Epidermal melanocyte (primary cell): ENCODE measurements around the gene CXorf38.

Experiments
- DNase-seq: peaks from one replicate; pipeline ENCODE4 v3.0.0; 2011; ENCODE audit warnings: low spot score; ENCODE audit not compliant: insufficient read length

CXorf38 gene, protein sequence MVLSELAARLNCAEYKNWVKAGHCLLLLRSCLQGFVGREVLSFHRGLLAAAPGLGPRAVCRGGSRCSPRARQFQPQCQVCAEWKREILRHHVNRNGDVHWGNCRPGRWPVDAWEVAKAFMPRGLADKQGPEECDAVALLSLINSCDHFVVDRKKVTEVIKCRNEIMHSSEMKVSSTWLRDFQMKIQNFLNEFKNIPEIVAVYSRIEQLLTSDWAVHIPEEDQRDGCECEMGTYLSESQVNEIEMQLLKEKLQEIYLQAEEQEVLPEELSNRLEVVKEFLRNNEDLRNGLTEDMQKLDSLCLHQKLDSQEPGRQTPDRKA

GRCh38 chrX:40647307-40648197 is at the start of gene CXorf38:
Gene CXorf38 (minus strand): TSS chrX:40647561. CDS start chrX:40647520, 41 bp downstream.
- peak; percentile 38 for DNase-seq

DNA sequence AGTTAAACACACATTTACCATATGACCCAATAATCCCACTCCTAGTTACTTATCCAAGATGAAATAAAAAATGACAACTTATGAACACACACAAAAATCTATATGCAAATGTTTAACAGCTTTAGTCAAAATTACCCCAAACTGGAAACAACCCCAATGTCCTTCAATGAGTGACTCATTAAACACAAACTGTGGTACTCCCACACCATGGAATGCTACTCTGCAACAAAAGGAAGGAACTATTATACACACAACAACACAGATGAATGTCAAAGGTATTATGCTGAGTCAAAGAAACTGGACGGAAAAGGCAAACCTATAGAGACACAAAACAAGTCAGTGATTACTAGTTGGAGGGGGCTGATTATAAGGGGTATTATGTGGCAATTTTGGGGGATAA is 47.4 kb upstream of the CXorf38 start:
- no peak for DNase-seq

- no peak for DNase-seq
These were observed 41.6 kb upstream of the CXorf38 start for GRCh38 chrX:40688929-40689328.

GRCh38 chrX:40687169-40687568 is 39.8 kb upstream of the CXorf38 start:
- DNase-seq = no peak

DNA sequence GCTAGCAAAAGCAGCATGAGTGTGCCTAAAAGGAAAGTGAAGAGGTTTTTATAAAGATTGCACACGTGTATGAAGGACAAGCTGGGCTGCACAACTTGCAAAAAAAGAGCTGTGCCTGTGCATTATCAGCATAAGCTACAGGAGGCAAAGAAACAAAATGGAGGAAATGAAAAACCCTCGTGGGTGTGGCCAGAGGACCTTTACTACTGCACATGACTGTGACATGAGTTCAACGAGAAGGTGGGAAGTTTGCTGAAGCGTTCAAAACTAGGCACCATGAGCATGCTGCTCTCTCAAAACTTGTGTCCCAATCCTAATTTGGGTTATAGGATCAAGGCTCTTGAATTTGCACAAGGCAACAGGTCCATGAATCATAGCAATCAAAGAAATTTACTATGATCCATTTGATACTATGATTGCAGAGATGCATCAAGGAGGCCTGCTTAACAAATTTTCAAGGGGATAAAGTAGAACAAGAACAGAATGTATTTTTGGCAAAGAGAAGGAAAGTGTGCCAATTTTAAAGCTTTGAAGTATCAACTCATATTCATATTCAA is 38.1 kb upstream of the CXorf38 start:
- DNase-seq = no peak

DNA sequence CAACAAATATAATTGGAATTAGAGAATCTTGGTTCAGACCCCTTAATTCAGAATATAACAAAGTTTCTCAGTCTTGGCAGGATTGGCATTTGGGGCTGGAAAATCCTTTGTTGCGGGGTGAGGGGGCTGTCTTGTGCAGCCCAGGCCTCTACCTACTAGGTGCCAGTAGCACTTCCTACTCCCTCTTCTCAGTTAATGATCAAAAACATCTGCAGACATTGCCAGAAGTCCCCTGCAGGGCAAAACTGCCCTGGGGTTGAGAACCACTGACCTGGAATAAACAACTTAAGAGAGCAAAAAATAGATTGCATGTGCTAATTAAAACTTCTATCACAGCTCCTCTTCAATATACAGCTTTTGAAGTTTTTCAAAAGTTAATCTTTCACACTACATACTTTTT is 36.7 kb upstream of the CXorf38 start:
- no peak for DNase-seq

GRCh38 chrX:40683245-40683644 is 35.9 kb upstream of the CXorf38 start:
- DNase-seq = no peak

DNA sequence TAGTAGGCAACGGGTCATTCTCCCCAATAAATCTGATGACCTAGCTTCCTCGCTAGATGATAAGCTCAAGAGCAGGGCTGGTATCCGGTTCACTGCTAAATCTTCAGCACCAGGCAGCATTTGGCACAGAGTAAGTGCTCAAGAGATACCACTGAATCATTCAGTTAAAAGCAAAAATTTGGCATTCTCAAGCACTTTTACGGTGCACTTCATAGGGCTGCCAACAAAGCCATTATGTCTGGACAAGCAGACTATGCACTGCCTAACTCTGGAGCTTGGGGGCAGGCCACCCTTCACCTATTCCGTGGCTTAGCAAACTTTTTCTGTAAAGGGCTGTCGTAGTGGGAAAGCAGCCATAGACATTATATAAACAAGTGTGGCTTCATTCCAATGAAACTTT is 23.8 kb upstream of the CXorf38 start:
- DNase-seq = no peak

DNA sequence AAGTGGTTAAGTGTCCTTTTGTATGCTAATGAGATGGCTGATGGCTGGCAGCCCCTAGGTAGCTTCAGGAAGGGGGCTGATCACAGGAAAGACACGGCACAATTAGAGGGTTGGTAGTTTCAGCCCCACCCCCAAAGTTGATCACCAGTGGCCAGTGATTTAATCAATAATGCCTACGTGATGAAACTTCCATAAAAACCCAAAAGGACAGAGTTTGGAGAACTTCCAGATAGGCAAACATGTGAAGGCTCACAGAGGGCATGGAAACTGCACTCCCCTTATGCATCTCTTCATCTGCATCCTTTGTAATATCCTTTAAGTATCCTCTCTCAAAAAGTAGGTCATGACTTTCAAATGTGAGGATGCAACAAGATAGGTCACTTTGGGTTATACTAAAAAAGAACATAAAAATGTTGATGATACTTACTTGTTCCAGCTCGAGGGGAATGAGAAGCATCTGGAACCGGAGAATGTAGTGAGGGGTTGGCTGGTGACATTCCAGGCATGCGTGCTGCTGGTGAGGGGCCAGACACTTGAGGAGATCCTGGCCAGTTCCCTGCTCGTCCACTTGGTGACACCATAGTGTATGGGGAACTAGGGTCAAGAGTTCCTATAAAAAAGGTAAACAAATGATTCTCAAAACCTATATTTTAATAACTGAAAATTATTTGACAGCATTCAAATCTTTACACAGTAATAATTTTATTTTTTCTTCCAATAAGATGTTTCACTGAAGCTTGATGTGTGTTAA is 16.7 kb upstream of the CXorf38 start:
- DNase-seq = no peak

GRCh38 chrX:40663078-40663740 is 15.8 kb upstream of the CXorf38 start:
- DNase-seq = no peak

DNA sequence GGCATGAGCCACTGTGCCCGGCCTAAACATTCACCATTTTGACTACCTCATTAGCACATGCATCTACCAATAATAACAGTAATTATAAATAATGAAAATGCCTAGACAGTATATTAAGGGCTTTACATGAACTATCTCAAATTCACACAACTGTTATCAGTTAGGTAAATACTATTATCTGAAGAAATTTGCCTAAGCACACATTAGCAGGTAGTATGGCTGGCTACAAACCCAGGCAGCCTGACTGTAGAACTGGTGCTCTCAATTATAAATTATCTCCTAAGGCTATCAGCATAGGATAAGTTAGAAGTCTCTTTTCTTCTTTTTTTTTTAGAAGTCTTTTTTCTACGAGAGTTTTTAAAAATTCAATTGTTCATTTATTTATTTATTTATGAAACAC is 14.1 kb upstream of the CXorf38 start:
- DNase-seq = no peak

DNA sequence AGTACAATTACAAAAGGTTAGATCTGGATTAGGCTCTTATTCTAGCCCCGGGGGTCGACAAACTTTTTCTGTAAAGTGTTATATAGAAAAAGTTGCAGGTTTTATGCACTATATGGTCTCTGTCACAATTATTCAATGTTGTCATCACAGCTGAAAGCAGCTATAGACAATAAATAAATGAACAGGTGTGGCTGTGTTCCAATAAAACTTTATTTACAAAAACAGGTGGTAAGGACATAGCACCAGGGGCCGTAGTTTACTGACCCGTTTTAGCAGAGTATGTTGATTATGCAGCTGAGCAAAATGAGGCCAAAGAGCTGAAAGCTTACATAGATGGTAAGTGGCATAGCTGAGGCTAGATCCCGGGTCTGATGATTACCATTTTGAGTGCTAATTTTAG is 13.0 kb upstream of the CXorf38 start:
- no peak for DNase-seq

DNA sequence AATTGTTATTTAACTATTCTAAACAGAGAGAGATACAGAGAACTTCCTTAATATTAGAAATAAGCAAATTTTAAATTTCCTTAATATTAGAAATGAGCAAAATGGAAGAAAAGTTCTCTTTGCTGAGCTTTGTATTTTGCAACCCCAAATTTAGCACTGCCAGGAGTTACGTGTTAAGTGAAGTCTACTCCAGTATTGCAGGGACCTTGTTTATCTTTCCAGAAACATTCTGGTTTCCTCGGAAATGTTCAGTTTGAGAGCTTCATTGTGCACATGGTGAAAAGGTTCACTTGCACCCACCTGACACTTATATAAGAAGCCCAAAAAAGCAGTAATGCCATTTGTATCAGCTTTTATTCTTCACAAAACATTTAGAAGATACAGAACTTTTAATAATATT is 6.2 kb upstream of the CXorf38 start:
- no peak for DNase-seq

DNA sequence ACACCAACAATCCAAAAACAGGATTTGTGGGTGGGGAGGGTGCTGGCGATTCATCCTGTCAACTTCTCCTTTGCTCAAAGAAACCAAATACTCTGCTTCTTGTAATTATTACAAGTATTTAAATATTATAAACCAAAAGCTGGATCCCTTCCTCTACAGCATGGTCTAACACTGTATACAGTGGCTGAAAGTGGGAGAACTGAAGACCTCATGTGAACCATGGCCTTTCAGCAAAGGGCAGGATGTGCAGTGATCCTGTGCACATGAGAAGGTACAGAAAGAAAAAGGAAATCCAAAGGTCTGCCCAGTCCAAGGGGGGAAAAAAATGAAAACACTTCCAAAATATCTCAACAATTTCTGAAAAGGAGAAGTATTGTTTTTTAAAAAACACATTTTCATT is 5.3 kb upstream of the CXorf38 start:
- DNase-seq = no peak

- no peak for DNase-seq
These were observed 4.4 kb upstream of the CXorf38 start for GRCh38 chrX:40651620-40652223.

- no peak for DNase-seq
These were observed 663 bp downstream of the CXorf38 start for GRCh38 chrX:40646489-40647306.

DNA sequence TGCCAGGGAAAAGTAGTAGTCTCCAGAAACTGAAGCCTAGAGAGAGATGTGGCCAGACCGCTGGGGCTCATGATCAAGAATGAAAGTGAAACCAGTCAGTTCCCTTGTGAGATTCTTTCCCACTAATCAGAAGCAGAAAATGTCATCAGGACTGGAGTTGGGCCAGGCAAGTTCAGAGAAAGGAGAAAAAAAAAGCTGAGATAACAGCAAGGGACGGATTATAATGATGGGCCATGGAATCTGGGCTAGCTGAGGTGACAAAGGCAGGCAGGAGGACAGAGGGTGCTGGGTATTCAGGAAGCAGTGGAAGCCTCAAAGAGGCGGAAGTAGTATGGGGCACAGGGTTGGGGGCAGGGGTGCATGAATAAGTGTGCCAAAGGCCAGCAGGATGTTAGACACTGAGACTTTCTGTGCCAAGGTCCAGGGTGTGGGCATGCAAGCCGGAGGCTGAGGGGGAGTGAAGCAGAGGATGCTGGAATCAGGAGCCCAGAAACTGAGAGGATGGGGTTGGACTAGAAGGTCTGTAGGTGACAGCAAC is 2.5 kb downstream of the CXorf38 start:
- peak; percentile 61 for DNase-seq

- no peak for DNase-seq
These were observed 3.2 kb downstream of the CXorf38 start for GRCh38 chrX:40644176-40644575.

- DNase-seq = no peak
These were observed 9.7 kb downstream of the CXorf38 start for GRCh38 chrX:40637687-40638086.

DNA sequence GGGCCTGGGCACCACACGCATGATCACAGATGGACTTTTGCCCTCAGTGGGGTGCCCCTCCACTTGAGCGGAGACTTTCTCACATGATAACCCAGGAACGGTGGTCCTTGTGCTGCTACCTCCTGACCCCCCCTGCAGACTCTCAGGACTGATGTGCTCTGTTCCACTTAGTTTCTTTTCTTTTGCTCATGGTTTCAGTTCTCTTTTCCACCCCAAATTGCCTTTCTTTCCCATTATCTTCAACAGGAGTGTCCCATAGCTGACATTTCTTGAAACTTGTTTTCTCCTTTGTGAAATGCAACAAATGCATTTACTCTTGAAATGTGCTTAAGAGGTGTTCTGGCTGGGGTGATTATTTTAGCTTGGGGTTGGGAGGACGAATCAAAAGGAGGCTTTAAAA is 15.2 kb downstream of the CXorf38 start:
- no peak for DNase-seq
